WERI-Rb-1 (cell line): ENCODE data around the gene CCDC83.

ENCODE experiments used
- DNase-seq: peaks from one replicate; pipeline ENCODE4 v3.0.0-alpha.2; 2020
- H3K27ac ChIP-seq: fragments of 250-450 bp; sonication (Bioruptor Pico); 2 replicates; pipeline ENCODE4 v1.5.1; 2020; ENCODE audit warnings: mild to moderate bottlenecking, moderate library complexity
- H3K27me3 ChIP-seq: fragments of 250-450 bp; sonication (Bioruptor Pico); 2 replicates; pipeline ENCODE4 v1.5.1; 2021; ENCODE audit warnings: mild to moderate bottlenecking, low read depth, moderate library complexity; ENCODE audit not compliant: insufficient read depth, severe bottlenecking
- H3K36me3 ChIP-seq: fragments of 250-450 bp; sonication (Bioruptor Pico); 2 replicates; pipeline ENCODE4 v1.5.1; 2020; ENCODE audit warnings: mild to moderate bottlenecking, moderate library complexity
- H3K4me3 ChIP-seq: 2 replicates; pipeline ENCODE4 v1.5.1; 2011; ENCODE audit warnings: low read depth, mild to moderate bottlenecking, control low read depth, low read length
- H3K9me3 ChIP-seq: fragments of 250-450 bp; sonication (Bioruptor Pico); 2 replicates; pipeline ENCODE4 v1.5.1; 2021; ENCODE audit warnings: mild to moderate bottlenecking, moderate library complexity; ENCODE audit not compliant: severe bottlenecking
- CTCF ChIP-seq: IDR thresholded peaks from 2 replicates; pipeline ENCODE4 v1.5.1; 2011; ENCODE audit warnings: low read depth, mild to moderate bottlenecking, control low read depth, inconsistent platforms, low read length

Gene CCDC83

GRCh38 chr11:85898456-85898855 lies 43.3 kb downstream of the CCDC83 start:
- no peak for DNase-seq
- no peaks in the 10 kb centered on the region for H3K27me3 ChIP-seq
- no peak for TF ChIP-seq CTCF
- no peaks in the 10 kb centered on the region for H3K36me3 ChIP-seq
- no peaks in the 10 kb centered on the region for H3K9me3 ChIP-seq
- H3K4me3 ChIP-seq, result no peak overlapping the region
- no peak overlapping the region for H3K27ac ChIP-seq

- DNase-seq, result no peak
- H3K36me3 ChIP-seq, result no peaks in the 10 kb centered on the region
- no peak overlapping the region for H3K27ac ChIP-seq
- no peaks in the 10 kb centered on the region for H3K9me3 ChIP-seq
- no peaks in the 10 kb centered on the region for H3K27me3 ChIP-seq
- TF ChIP-seq CTCF, result no peak
- H3K4me3 ChIP-seq, result no peak overlapping the region
Measured at GRCh38 chr11:85902353-85902752, 47.2 kb downstream of the CCDC83 start.

GRCh38 chr11:85903406-85903805 lies 48.2 kb downstream of the CCDC83 start:
- H3K4me3 ChIP-seq, result no peak overlapping the region

GRCh38 chr11:85903811-85904210 lies 48.6 kb downstream of the CCDC83 start:
- Histone ChIP-seq H3K9me3 (no peaks in the 10 kb centered on the region), H3K27me3 (no peaks in the 10 kb centered on the region), H3K27ac (no peak overlapping the region), H3K36me3 (no peaks in the 10 kb centered on the region), H3K4me3 (no peak overlapping the region)
- DNase-seq, result no peak
- TF ChIP-seq CTCF, result no peak

More at GRCh38 chr11:85903406-85903805, 48.2 kb downstream of the CCDC83 start:
- Histone ChIP-seq H3K9me3 (no peaks in the 10 kb centered on the region), H3K27me3 (no peaks in the 10 kb centered on the region), H3K36me3 (no peaks in the 10 kb centered on the region), H3K27ac (no peak overlapping the region)
- no peak for DNase-seq
- TF ChIP-seq CTCF, result no peak

GRCh38 chr11:85912414-85912813 lies 57.2 kb downstream of the CCDC83 start:
- H3K27ac ChIP-seq, result no peak overlapping the region
- no peaks in the 10 kb centered on the region for H3K27me3 ChIP-seq
- no peak overlapping the region for H3K4me3 ChIP-seq
- H3K9me3 ChIP-seq, result peaks cover 6% of the 10 kb centered on the region
- no peaks in the 10 kb centered on the region for H3K36me3 ChIP-seq
- peak; percentile 44 for DNase-seq
- TF ChIP-seq CTCF, result no peak

- Histone ChIP-seq H3K27me3 (no peaks in the 10 kb centered on the region), H3K4me3 (no peak overlapping the region), H3K9me3 (peaks cover 6% of the 10 kb centered on the region), H3K27ac (no peak overlapping the region), H3K36me3 (no peaks in the 10 kb centered on the region)
- TF ChIP-seq CTCF, result no peak
- DNase-seq, result no peak
Measured at GRCh38 chr11:85913513-85913912, 58.3 kb downstream of the CCDC83 start.
